ENCODE results near the gene ATG16L2. TPM values are rescaled to one million over a fixed set of nuclear protein-coding genes. Genes with fewer than 3 reads are reported as not detected.

The ATG16L2 gene
- total RNA-seq, 1 experiment from 2014 or later = 17.5 TPM

DNA sequence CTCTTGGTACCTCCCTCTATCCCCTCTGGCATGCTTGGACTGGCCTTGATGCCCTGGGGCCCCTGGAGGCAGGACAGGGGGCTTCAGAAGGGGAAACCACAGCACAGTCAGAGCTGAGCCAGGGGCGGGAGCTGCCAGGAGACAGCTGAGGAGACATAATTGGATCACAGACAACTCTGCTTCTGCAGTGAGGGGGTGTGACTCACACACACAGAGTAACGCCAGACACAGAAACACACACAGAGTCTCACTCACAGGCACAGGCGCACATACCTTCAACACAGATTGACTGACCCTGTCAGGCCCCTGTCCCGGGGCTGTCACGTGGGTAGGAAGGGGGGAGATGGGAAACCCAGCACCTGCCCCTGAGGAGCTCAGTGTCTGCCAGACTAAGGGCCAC is 40.9 kb upstream of the ATG16L2 start:
- BruUV-seq (replicated peaks) = no TSS peak
- TF ChIP-seq EZH2 (IDR thresholded peaks at IDR 0.05; ENCODE audit: low read depth) = no peak
- TF ChIP-seq, protein P1, sequence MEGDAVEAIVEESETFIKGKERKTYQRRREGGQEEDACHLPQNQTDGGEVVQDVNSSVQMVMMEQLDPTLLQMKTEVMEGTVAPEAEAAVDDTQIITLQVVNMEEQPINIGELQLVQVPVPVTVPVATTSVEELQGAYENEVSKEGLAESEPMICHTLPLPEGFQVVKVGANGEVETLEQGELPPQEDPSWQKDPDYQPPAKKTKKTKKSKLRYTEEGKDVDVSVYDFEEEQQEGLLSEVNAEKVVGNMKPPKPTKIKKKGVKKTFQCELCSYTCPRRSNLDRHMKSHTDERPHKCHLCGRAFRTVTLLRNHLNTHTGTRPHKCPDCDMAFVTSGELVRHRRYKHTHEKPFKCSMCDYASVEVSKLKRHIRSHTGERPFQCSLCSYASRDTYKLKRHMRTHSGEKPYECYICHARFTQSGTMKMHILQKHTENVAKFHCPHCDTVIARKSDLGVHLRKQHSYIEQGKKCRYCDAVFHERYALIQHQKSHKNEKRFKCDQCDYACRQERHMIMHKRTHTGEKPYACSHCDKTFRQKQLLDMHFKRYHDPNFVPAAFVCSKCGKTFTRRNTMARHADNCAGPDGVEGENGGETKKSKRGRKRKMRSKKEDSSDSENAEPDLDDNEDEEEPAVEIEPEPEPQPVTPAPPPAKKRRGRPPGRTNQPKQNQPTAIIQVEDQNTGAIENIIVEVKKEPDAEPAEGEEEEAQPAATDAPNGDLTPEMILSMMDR (conservative IDR thresholded peaks at IDR 0.05) = no peak
- peaks cover 48% of the 10 kb centered on the region for H3K79me2 ChIP-seq (ENCODE audit: low read depth)
- H3K36me3 ChIP-seq (ENCODE audit: low read depth) = no peaks in the 10 kb centered on the region
- H3K4me2 ChIP-seq = no peak overlapping the region
- ChIA-PET CTCF (interaction anchor here (0.6 kb wide), 1 partner anchor 34 kb away, joined by 11 read pairs; no protein-coding TSS in a partner anchor), POLR2A (ENCODE audit: unreplicated experiment) (no interaction called here)
- H3K4me1 ChIP-seq (replicated peaks; ENCODE audit: insufficient read depth) = peaks cover 20% of the 10 kb centered on the region
- DNase-seq = no peak
- intact Hi-C loops (cut with micrococcal nuclease; ENCODE audit: unreplicated experiment) = no loop called here
- H3K27ac ChIP-seq = no peak overlapping the region
- H3K27me3 ChIP-seq (ENCODE audit: insufficient read depth, low read depth) = no peaks in the 10 kb centered on the region
- H4K20me1 ChIP-seq (ENCODE audit: insufficient read depth) = peaks cover 23% of the 10 kb centered on the region; the same call in 1 of the 2 replicates
- no peak overlapping the region for H2AFZ ChIP-seq
- no peak overlapping the region for H3K4me3 ChIP-seq
- no peaks in the 10 kb centered on the region for H3K9me3 ChIP-seq (ENCODE audit: insufficient read depth, low read depth)
- no peaks in the 10 kb centered on the region for H3K9me2 ChIP-seq (ENCODE audit: insufficient read depth)
- H3F3A ChIP-seq (ENCODE audit: insufficient read depth, low read depth) = peaks cover 11% of the 10 kb centered on the region; the same call in 1 of the 2 replicates

DNA sequence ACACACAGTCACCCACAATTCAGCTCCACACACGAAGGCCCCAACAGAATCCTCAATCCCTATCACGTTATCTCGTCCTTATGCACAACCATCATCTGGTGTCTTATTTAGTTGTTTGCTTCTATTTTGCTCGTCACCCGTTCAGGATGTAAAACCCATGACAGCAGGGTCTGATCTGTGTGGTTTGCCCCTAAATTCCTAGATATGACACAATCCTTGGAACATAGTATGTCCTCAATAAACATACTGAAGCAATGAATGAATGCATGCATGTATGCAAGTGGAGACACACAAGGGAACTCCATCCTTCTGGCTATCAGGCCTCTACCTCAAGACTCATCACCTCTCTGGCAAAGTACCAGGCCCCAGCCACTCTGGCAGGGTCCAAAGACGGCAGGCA is 40.5 kb upstream of the ATG16L2 start:
- H3K4me1 ChIP-seq (replicated peaks; ENCODE audit: insufficient read depth) = peaks cover 24% of the 10 kb centered on the region
- H3K36me3 ChIP-seq (ENCODE audit: low read depth) = 0 out of 2 replicates have a peak, but pooled peaks cover under 1% of the 10 kb centered on the region
- ChIA-PET POLR2A (ENCODE audit: unreplicated experiment) (no interaction called here), CTCF (interaction anchor here (0.6 kb wide), 1 partner anchor 34 kb away, joined by 11 read pairs; no protein-coding TSS in a partner anchor)
- H3K9me2 ChIP-seq (ENCODE audit: insufficient read depth) = no peaks in the 10 kb centered on the region
- no peak overlapping the region for H3K4me2 ChIP-seq
- H3K4me3 ChIP-seq = no peak overlapping the region
- DNase-seq = no peak
- H3F3A ChIP-seq (ENCODE audit: insufficient read depth, low read depth) = peaks cover 11% of the 10 kb centered on the region; the same call in 1 of the 2 replicates
- BruUV-seq (replicated peaks) = no TSS peak
- peaks cover 52% of the 10 kb centered on the region for H3K79me2 ChIP-seq (ENCODE audit: low read depth)
- no peak overlapping the region for H2AFZ ChIP-seq
- no peak overlapping the region for H3K27ac ChIP-seq
- intact Hi-C loops (cut with micrococcal nuclease; ENCODE audit: unreplicated experiment) = no loop called here
- H3K27me3 ChIP-seq (ENCODE audit: insufficient read depth, low read depth) = no peaks in the 10 kb centered on the region
- TF ChIP-seq, protein P1 (conservative IDR thresholded peaks at IDR 0.05) = no peak
- no peak for TF ChIP-seq EZH2 (IDR thresholded peaks at IDR 0.05; ENCODE audit: low read depth)
- no peaks in the 10 kb centered on the region for H3K9me3 ChIP-seq (ENCODE audit: insufficient read depth, low read depth)
- peaks cover 22% of the 10 kb centered on the region; the same call in 1 of the 2 replicates for H4K20me1 ChIP-seq (ENCODE audit: insufficient read depth)

DNA sequence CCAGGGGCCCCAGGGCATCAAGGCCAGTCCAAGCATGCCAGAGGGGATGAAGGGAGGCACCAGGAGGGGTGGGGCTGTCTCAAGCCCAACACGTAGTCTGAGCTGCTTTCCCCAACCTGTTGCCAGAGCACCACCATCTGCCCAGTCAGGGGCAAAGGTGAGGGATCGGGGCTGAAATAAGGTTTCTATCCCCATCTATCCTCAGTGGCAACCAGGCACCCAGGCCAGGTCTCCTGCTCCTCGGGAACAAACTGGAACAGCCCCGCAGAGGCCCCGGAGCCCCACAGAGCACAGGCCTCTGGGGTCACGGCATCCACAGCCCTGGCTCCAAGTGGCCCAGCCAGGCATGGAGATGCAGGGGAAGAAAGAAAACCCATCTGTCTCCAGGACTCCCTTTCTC is 39.7 kb upstream of the ATG16L2 start:
- BruUV-seq (replicated peaks) = no TSS peak
- ChIA-PET POLR2A (ENCODE audit: unreplicated experiment) (no interaction called here), CTCF (interaction anchor here (0.6 kb wide), 1 partner anchor 49 kb away, joined by 4 read pairs; no protein-coding TSS in a partner anchor)
- Histone ChIP-seq H3K4me3 (no peak overlapping the region), H3K36me3 (ENCODE audit: low read depth) (0 out of 2 replicates have a peak, but pooled peaks cover 9% of the 10 kb centered on the region), H4K20me1 (ENCODE audit: insufficient read depth) (peaks cover 18% of the 10 kb centered on the region; the same call in 1 of the 2 replicates), H2AFZ (no peak overlapping the region), H3K4me2 (no peak overlapping the region), H3K9me3 (ENCODE audit: insufficient read depth, low read depth) (no peaks in the 10 kb centered on the region), H3K27ac (no peak overlapping the region), H3K9me2 (ENCODE audit: insufficient read depth) (no peaks in the 10 kb centered on the region), H3K27me3 (ENCODE audit: insufficient read depth, low read depth) (no peaks in the 10 kb centered on the region), H3F3A (ENCODE audit: insufficient read depth, low read depth) (peaks cover 16% of the 10 kb centered on the region; the same call in 1 of the 2 replicates), H3K4me1 (replicated peaks; ENCODE audit: insufficient read depth) (peaks cover 32% of the 10 kb centered on the region), H3K79me2 (ENCODE audit: low read depth) (peaks cover 60% of the 10 kb centered on the region)
- TF ChIP-seq EZH2 (IDR thresholded peaks at IDR 0.05; ENCODE audit: low read depth) = no peak
- TF ChIP-seq, protein P1 (conservative IDR thresholded peaks at IDR 0.05) = no peak
- no peak for DNase-seq
- intact Hi-C loops (cut with micrococcal nuclease; ENCODE audit: unreplicated experiment) = no loop called here
